SK-N-MC (cell line): ENCODE data around the gene SORBS1.

Source experiments
- EZH2 ChIP-seq: fragments of 200-600 bp; sonication (generic); IDR thresholded peaks from one replicate; pipeline ENCODE4 v1.6.1; 2017; ENCODE audit warnings: antibody characterized with exemption
- FOXP2 ChIP-seq: optimal IDR thresholded peaks from 2 replicates; pipeline ENCODE3; 2011; ENCODE audit warnings: mild to moderate bottlenecking, moderate library complexity; ENCODE audit not compliant: insufficient read depth; ENCODE audit errors: extremely low read length, control extremely low read depth
- POLR2AphosphoS5 ChIP-seq: IDR thresholded peaks from 2 replicates; pipeline ENCODE4 v1.6.1; 2012; ENCODE audit warnings: mild to moderate bottlenecking, low read depth, low read length, borderline replicate concordance

DNA sequence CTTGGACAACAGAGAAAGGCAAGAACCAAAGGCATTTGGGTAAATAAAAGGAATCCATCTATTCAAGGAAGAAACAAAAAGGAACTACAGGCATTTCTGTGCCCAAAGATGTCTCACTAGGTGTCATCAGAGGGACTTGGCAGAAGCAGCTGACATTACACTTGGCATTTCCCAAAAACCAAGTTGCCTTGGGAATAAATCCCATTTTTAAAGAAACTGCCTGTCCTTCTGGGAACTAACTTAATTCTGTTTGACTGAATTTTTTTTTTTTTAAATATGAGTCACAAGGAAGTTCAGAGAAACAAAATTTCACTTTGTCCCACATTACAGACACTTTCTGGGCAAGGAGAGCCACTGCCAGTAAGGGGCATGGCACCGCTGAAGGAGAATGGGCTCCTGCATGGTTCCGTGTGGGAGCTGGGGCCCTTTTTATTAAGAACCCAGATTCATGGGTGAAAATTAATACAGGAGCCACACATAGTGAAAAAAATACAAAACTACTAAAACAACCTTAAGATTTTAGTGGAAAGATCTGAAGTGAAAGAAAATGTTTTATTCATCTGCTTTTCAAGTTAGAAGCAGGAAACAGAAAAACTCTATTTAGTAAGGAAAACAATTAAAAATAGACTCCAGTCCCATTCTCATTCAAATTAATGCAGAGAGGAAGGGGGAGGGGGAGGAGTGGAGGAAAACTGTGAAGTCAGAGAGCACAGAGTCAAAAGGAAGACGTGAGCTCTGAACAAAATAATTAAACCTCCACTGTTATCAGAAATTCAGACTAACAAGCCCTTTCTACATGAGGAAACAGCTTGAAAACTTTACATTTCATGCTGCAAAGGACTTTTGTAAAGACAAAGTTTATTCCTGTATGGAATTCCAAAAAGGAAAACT is 151.9 kb downstream of the SORBS1 start:
- TF ChIP-seq EZH2 (no peak), POLR2AphosphoS5 (no peak), FOXP2 (no peak)
